Measurements from ENCODE around the gene PDE7B.

DNA sequence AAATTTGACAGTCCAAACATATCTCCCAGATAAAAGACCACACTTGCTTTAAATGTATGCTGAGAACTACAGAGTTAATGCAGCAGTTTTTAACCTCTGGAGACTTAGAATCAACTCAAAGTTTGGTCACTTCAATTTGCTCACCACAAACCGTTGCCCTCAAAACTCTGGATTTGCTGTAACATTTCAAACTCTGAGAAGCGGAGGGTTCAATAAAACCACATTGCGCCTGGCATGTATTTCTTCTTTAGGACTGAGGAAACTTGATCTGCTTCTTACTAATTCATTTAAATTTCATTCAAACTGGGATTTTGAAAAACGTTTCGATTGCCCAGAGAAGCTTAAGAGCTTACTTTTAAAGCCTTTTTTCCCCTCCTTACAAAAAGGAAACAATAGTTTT, 282.8 kb downstream of the PDE7B start:
- TF ChIP-seq, protein P1, sequence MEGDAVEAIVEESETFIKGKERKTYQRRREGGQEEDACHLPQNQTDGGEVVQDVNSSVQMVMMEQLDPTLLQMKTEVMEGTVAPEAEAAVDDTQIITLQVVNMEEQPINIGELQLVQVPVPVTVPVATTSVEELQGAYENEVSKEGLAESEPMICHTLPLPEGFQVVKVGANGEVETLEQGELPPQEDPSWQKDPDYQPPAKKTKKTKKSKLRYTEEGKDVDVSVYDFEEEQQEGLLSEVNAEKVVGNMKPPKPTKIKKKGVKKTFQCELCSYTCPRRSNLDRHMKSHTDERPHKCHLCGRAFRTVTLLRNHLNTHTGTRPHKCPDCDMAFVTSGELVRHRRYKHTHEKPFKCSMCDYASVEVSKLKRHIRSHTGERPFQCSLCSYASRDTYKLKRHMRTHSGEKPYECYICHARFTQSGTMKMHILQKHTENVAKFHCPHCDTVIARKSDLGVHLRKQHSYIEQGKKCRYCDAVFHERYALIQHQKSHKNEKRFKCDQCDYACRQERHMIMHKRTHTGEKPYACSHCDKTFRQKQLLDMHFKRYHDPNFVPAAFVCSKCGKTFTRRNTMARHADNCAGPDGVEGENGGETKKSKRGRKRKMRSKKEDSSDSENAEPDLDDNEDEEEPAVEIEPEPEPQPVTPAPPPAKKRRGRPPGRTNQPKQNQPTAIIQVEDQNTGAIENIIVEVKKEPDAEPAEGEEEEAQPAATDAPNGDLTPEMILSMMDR (IDR thresholded peaks at IDR 0.05), result no peak
- no peak for TF ChIP-seq EP300 (IDR thresholded peaks at IDR 0.05)
- TF ChIP-seq POLR2AphosphoS5 (IDR thresholded peaks at IDR 0.05), result no peak
- TF ChIP-seq POLR2A (IDR thresholded peaks at IDR 0.05; ENCODE audit: low read depth), result no peak
